CD14-positive monocyte (primary cell): ENCODE data around the gene CCN6. TPM values are rescaled to one million over a fixed set of nuclear protein-coding genes. Genes with fewer than 3 reads are reported as not detected.

Experiments used
- DNase-seq, 3 donors: peaks; one replicate each; pipeline ENCODE4 v3.0.0-alpha.2; 2011 to 2022
- H2AFZ ChIP-seq: 2 replicates; pipeline ENCODE4 v1.6.0; 2012; ENCODE audit warnings: mild to moderate bottlenecking, low read depth, low read length, inconsistent platforms; ENCODE audit not compliant: insufficient read depth, poor library complexity, severe bottlenecking
- H3K27ac ChIP-seq, 2 donors: 1 replicate in 1 of 2; 2 replicates in 1 of 2; pipeline ENCODE4 v1.5.1; 2012 to 2013; ENCODE audit warnings: low read length in 2 of 2, control low read depth in 1 of 2, inconsistent platforms in 1 of 2, low read depth in 1 of 2, mild to moderate bottlenecking in 1 of 2
- H3K27me3 ChIP-seq, 2 donors: one replicate each; pipeline versions ENCODE4 v1.6.0 to v1.6.1; 2011 to 2013; ENCODE audit warnings: low read length in 2 of 2; ENCODE audit not compliant: control insufficient read depth in 2 of 2, insufficient read depth in 2 of 2
- H3K36me3 ChIP-seq, 2 donors: replicated peaks in 1 of 2; 1 replicate in 1 of 2; 2 replicates in 1 of 2; pipeline versions ENCODE4 v1.5.1 to v1.6.1; 2012 to 2013; ENCODE audit warnings: low read length in 2 of 2, control low read depth in 1 of 2, inconsistent platforms in 1 of 2, mild to moderate bottlenecking in 1 of 2; ENCODE audit not compliant: insufficient read depth in 2 of 2, control insufficient read depth in 1 of 2
- H3K4me1 ChIP-seq, 2 donors: 1 replicate in 1 of 2; 2 replicates in 1 of 2; pipeline versions ENCODE4 v1.5.1 to v1.6.1; 2012 to 2013; ENCODE audit warnings: low read length in 2 of 2, control low read depth in 1 of 2, inconsistent platforms in 1 of 2, mild to moderate bottlenecking in 1 of 2, moderate library complexity in 1 of 2; ENCODE audit not compliant: insufficient read depth in 2 of 2, control insufficient read depth in 1 of 2
- H3K4me2 ChIP-seq: replicated peaks from 2 replicates; pipeline ENCODE3; 2012; ENCODE audit warnings: low read length, moderate library complexity, mild to moderate bottlenecking; ENCODE audit not compliant: poor library complexity, severe bottlenecking; ENCODE audit errors: extremely low read depth
- H3K4me3 ChIP-seq, 3 experiments: fragments of 200-600 bp in 1 of 3; sonication (generic) in 1 of 3; replicated peaks in 1 of 3; 1 replicate in 2 of 3; 2 replicates in 1 of 3; pipeline ENCODE4 v1.5.1; 2011 to 2013; ENCODE audit warnings: low read length in 3 of 3, mild to moderate bottlenecking in 3 of 3, control low read depth in 2 of 3, low read depth in 2 of 3, inconsistent platforms in 1 of 3, moderate library complexity in 1 of 3
- H3K79me2 ChIP-seq: 2 replicates; pipeline ENCODE4 v1.6.0; 2012; ENCODE audit warnings: mild to moderate bottlenecking, control low read depth, inconsistent platforms, low read length, moderate library complexity; ENCODE audit not compliant: insufficient read depth
- H3K9ac ChIP-seq: 2 replicates; pipeline ENCODE4 v1.6.0; 2017; ENCODE audit warnings: low read length, mild to moderate bottlenecking; ENCODE audit not compliant: insufficient read depth, poor library complexity, severe bottlenecking
- H3K9me3 ChIP-seq, 2 donors: replicated peaks in 1 of 2; 1 replicate in 1 of 2; 2 replicates in 1 of 2; pipeline versions ENCODE4 v1.5.1 to v1.6.1; 2012 to 2013; ENCODE audit warnings: low read length in 2 of 2, control low read depth in 1 of 2; ENCODE audit not compliant: control insufficient read depth in 1 of 2, insufficient read depth in 1 of 2
- H4K20me1 ChIP-seq: 2 replicates; pipeline ENCODE4 v1.6.0; 2012; ENCODE audit warnings: mild to moderate bottlenecking, low read length, control low read depth, moderate library complexity; ENCODE audit not compliant: insufficient read depth
- H3K27ac Mint-ChIP-seq, 7 donors: one replicate each; pipeline ENCODE4 v1.8.0; 2020; ENCODE audit warnings: mild to moderate bottlenecking in 7 of 7, mixed read lengths in 7 of 7, moderate library complexity in 6 of 7, inconsistent platforms in 2 of 7
- H3K27me3 Mint-ChIP-seq, 3 donors: one replicate each; pipeline ENCODE4 v1.8.0; 2021 to 2022; ENCODE audit warnings: low read depth in 3 of 3, mild to moderate bottlenecking in 3 of 3, mixed read lengths in 3 of 3, moderate library complexity in 3 of 3, inconsistent platforms in 1 of 3
- H3K36me3 Mint-ChIP-seq, 2 donors: one replicate each; pipeline ENCODE4 v1.8.0; 2020; ENCODE audit warnings: mixed read lengths in 2 of 2, inconsistent platforms in 1 of 2, mild to moderate bottlenecking in 1 of 2
- H3K4me1 Mint-ChIP-seq: one replicate; pipeline ENCODE4 v1.8.0; 2020; ENCODE audit warnings: mild to moderate bottlenecking, mixed read lengths
- H3K4me3 Mint-ChIP-seq, 2 donors: one replicate each; pipeline ENCODE4 v1.8.0; 2020; ENCODE audit warnings: mild to moderate bottlenecking in 2 of 2, mixed read lengths in 2 of 2, moderate library complexity in 1 of 2
- H3K9me3 Mint-ChIP-seq, 7 donors: one replicate each; pipeline ENCODE4 v1.8.0; 2020 to 2022; ENCODE audit warnings: mixed read lengths in 7 of 7, mild to moderate bottlenecking in 6 of 7, moderate library complexity in 6 of 7, inconsistent platforms in 2 of 7
- WGBS: methylation state at CpG from one replicate; pipeline ENCODE4 v1.1.5; 2013; ENCODE audit warnings: missing lambda C conversion rate; ENCODE audit not compliant: insufficient coverage; 5-methylcytosine and 5-hydroxymethylcytosine counted together
- intact Hi-C, 2 donors: fragments of 100-400 bp; cut with micrococcal nuclease; formaldehyde crosslinking; loops; one replicate each; pipeline versions ENCODE4 v1.15.0 to v1.15.1; 2023
- polyA plus RNA-seq, 3 donors: library from polyadenylated mRNA; depleted of rRNA in 1 of 3; unstranded in 2 of 3; stranded (reverse) in 1 of 3; fragments of 300-500 nt in 2 of 3; fragments of >200 nt in 1 of 3; fragmentation: Illumina TruSeq in 2 of 3; gene quantifications; 1 replicate in 2 of 3; 2 replicates in 1 of 3; pipeline ENCODE4 v1.2.3, GENCODE V29; 2012 to 2021
- TF ChIP-seq, protein P1 (sequence below): fragments of 200-600 bp; IDR thresholded peaks from one replicate; pipeline ENCODE4 v1.8.0; 2022; ENCODE audit warnings: antibody characterized with exemption, mild to moderate bottlenecking

The CCN6 gene
- polyA plus RNA-seq, 3 donors, result not detected

DNA sequence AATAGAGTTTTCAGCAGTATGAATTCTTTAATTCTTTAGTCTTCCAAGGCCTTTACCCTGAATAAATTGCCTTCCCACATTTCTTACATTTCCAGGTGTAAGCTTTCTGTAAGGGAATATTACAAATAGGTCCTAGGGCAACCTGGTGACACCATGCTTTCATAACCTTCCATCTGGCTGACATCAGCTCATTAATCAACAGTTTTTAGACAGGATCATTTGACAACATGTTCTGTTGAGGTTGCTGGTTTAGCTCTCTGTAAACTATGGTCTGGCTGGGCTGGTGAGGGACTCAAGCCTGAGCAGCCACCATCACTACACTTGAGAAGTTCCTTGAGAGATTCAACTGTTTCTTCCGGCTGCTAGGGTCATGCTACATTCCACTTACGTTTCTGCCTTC, 52.7 kb downstream of the CCN6 start:
- intact Hi-C loops, result no loop called here
- Histone ChIP-seq H2AFZ (no peak overlapping the region), H3K36me3 (no peaks in the 10 kb centered on the region), H4K20me1 (no peaks in the 10 kb centered on the region), H3K4me3 (no peak overlapping the region), H3K9ac (no peak overlapping the region), H3K27ac (no peak overlapping the region), H3K79me2 (no peaks in the 10 kb centered on the region), H3K27me3 (no peaks in the 10 kb centered on the region), H3K9me3 (no peaks in the 10 kb centered on the region), H3K4me1 (no peaks in the 10 kb centered on the region), H3K4me2 (no peak overlapping the region)
- no CpG with 5 or more reads among the region's 2 CpGs for WGBS
- no peak overlapping the region for H3K27ac Mint-ChIP-seq
- H3K4me3 Mint-ChIP-seq, result no peak overlapping the region
- H3K4me1 Mint-ChIP-seq, result no peaks in the 10 kb centered on the region
- no peaks in the 10 kb centered on the region for H3K36me3 Mint-ChIP-seq
- H3K27me3 Mint-ChIP-seq, result peaks cover 0 to 3% (median 0%) of the 10 kb centered on the region in 3 donors
- no peak for DNase-seq
- TF ChIP-seq, protein P1, sequence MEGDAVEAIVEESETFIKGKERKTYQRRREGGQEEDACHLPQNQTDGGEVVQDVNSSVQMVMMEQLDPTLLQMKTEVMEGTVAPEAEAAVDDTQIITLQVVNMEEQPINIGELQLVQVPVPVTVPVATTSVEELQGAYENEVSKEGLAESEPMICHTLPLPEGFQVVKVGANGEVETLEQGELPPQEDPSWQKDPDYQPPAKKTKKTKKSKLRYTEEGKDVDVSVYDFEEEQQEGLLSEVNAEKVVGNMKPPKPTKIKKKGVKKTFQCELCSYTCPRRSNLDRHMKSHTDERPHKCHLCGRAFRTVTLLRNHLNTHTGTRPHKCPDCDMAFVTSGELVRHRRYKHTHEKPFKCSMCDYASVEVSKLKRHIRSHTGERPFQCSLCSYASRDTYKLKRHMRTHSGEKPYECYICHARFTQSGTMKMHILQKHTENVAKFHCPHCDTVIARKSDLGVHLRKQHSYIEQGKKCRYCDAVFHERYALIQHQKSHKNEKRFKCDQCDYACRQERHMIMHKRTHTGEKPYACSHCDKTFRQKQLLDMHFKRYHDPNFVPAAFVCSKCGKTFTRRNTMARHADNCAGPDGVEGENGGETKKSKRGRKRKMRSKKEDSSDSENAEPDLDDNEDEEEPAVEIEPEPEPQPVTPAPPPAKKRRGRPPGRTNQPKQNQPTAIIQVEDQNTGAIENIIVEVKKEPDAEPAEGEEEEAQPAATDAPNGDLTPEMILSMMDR, result no peak
- peaks cover 0 to 4% (median 1%) of the 10 kb centered on the region in 7 donors for H3K9me3 Mint-ChIP-seq

DNA sequence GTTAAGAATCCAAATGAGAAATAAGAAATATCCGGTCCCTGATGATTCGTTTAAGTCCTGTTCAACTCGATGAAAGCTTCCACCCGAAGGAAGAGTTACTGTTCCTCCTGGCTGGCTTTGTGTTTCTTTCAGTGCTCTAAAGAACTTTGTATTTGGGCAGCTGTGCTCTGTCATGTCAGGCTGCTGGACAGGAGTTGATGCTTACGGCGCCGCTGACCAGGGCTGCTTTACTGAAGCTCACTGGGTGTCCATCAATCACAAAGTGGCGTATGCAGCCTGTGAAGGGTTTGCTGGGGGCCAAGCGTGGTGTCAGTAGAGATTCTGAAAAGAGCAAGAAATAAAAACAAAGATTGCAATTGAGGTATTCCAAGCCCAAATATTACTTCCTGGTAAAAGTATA, 55.4 kb downstream of the CCN6 start:
- 92% methylated on average over 4 of the region's 9 CpGs for WGBS
- H3K4me1 Mint-ChIP-seq, result no peaks in the 10 kb centered on the region
- H3K36me3 Mint-ChIP-seq, result no peaks in the 10 kb centered on the region
- peaks cover 0 to 4% (median 1%) of the 10 kb centered on the region in 7 donors for H3K9me3 Mint-ChIP-seq
- intact Hi-C loops, result no loop called here
- no peaks in the 10 kb centered on the region for H3K36me3 ChIP-seq
- no peak overlapping the region for H3K27ac ChIP-seq
- no peak overlapping the region for H3K9ac ChIP-seq
- H3K27ac Mint-ChIP-seq, result no peak overlapping the region
- no peaks in the 10 kb centered on the region for H3K27me3 ChIP-seq
- H3K27me3 Mint-ChIP-seq, result peaks cover 0 to 3% (median 0%) of the 10 kb centered on the region in 3 donors
- no peak overlapping the region for H2AFZ ChIP-seq
- H3K4me1 ChIP-seq, result no peaks in the 10 kb centered on the region
- H3K4me3 ChIP-seq, result no peak overlapping the region
- TF ChIP-seq, protein P1, result no peak
- no peak overlapping the region for H3K4me3 Mint-ChIP-seq
- H3K79me2 ChIP-seq, result no peaks in the 10 kb centered on the region
- no peak overlapping the region for H3K4me2 ChIP-seq
- no peak for DNase-seq
- no peaks in the 10 kb centered on the region for H3K9me3 ChIP-seq
- H4K20me1 ChIP-seq, result no peaks in the 10 kb centered on the region
